ENCODE results near the gene ZNF407.

Gene ZNF407

DNA sequence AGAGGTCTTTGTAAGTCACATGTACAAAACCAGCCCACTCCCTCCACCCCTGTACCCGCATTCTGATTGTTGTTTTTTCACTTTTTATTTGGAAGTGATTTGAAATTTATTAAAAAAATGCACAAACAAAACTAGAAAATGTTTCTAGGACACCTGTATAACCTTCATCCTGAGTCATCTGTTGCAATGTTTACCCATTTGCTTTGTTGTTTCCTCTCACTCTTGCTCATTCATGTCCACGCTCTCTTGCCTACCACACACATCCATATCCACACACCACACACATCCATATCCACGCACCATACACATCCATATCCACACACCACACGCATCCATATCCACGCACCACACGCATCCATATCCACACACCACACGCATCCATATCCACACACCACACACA, 18.8 kb downstream of the ZNF407 start:
- Histone ChIP-seq H4K20me1 (ENCODE audit: insufficient read depth) (no peaks in the 10 kb centered on the region), H3K36me3 (ENCODE audit: insufficient read depth) (no peaks in the 10 kb centered on the region), H3K4me3 (IDR thresholded peaks at IDR 0.05; ENCODE audit: insufficient read depth, low read depth, low read length) (no peak overlapping the region), H2AFZ (ENCODE audit: low read depth) (no peak overlapping the region), H3K79me2 (ENCODE audit: insufficient read depth, low read depth) (peaks cover 33% of the 10 kb centered on the region; the same call in 1 of the 2 replicates), H3K9ac (no peak overlapping the region), H3K27me3 (ENCODE audit: insufficient read depth, low read depth) (no peaks in the 10 kb centered on the region), H3K4me2 (no peak overlapping the region), H3K4me1 (ENCODE audit: low read depth, poor library complexity, severe bottlenecking) (peaks cover 33% of the 10 kb centered on the region), H3K27ac (no peak overlapping the region)
- TF ChIP-seq, protein P1, sequence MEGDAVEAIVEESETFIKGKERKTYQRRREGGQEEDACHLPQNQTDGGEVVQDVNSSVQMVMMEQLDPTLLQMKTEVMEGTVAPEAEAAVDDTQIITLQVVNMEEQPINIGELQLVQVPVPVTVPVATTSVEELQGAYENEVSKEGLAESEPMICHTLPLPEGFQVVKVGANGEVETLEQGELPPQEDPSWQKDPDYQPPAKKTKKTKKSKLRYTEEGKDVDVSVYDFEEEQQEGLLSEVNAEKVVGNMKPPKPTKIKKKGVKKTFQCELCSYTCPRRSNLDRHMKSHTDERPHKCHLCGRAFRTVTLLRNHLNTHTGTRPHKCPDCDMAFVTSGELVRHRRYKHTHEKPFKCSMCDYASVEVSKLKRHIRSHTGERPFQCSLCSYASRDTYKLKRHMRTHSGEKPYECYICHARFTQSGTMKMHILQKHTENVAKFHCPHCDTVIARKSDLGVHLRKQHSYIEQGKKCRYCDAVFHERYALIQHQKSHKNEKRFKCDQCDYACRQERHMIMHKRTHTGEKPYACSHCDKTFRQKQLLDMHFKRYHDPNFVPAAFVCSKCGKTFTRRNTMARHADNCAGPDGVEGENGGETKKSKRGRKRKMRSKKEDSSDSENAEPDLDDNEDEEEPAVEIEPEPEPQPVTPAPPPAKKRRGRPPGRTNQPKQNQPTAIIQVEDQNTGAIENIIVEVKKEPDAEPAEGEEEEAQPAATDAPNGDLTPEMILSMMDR (conservative IDR thresholded peaks at IDR 0.05; ENCODE audit: low read depth, low read length): no peak

DNA sequence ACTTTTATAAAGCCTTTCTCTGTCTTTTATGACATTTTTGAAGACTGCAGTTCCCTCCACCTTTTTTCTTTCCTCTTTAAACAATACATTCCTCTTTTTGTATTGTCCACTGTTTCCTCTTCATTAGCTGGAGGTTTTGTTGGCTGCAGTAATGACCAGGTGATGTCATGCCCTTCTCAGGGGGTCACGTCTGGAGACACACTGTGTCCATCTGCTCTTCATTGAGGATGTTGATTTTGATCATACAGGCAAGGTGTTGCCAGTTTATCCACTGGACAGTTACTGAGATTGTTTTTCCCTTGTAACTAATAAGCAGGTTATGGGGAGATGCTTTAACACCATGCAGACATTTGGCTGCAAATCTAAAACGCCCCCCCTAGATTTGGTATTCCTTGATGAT, 19.8 kb downstream of the ZNF407 start:
- no peaks in the 10 kb centered on the region for H4K20me1 ChIP-seq (ENCODE audit: insufficient read depth)
- no peak overlapping the region for H2AFZ ChIP-seq (ENCODE audit: low read depth)
- no peak overlapping the region for H3K4me2 ChIP-seq
- H3K27ac ChIP-seq: no peak overlapping the region
- H3K36me3 ChIP-seq (ENCODE audit: insufficient read depth): no peaks in the 10 kb centered on the region
- TF ChIP-seq, protein P1 (conservative IDR thresholded peaks at IDR 0.05; ENCODE audit: low read depth, low read length): no peak
- H3K79me2 ChIP-seq (ENCODE audit: insufficient read depth, low read depth): peaks cover 25% of the 10 kb centered on the region; the same call in 1 of the 2 replicates
- peaks cover 23% of the 10 kb centered on the region for H3K4me1 ChIP-seq (ENCODE audit: low read depth, poor library complexity, severe bottlenecking)
- H3K4me3 ChIP-seq (IDR thresholded peaks at IDR 0.05; ENCODE audit: insufficient read depth, low read depth, low read length): no peak overlapping the region
- no peaks in the 10 kb centered on the region for H3K27me3 ChIP-seq (ENCODE audit: insufficient read depth, low read depth)
- H3K9ac ChIP-seq: no peak overlapping the region

DNA sequence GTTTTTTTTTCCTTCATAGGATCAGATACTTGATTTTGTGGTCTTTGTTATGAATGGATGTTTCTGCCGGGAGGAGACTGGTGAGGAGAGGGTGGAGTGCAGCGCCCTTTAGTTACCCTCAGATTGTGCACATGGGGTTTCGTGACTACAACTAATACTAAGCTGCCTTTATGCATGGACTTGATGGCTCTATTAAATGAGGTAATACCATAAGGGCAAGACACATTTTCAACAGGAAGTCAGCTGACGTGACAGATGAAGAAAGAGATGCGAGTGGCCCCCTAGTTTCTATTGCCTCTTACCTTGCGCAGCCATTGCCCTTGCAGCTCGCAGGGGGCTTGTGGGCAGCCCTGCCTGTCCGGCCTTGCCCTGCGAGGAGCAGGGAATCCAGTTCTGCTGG, 24.4 kb downstream of the ZNF407 start:
- no peaks in the 10 kb centered on the region for H4K20me1 ChIP-seq (ENCODE audit: insufficient read depth)
- H2AFZ ChIP-seq (ENCODE audit: low read depth): no peak overlapping the region
- no peaks in the 10 kb centered on the region for H3K4me1 ChIP-seq (ENCODE audit: low read depth, poor library complexity, severe bottlenecking)
- H3K4me3 ChIP-seq (IDR thresholded peaks at IDR 0.05; ENCODE audit: insufficient read depth, low read depth, low read length): no peak overlapping the region
- H3K27ac ChIP-seq: no peak overlapping the region
- H3K36me3 ChIP-seq (ENCODE audit: insufficient read depth): no peaks in the 10 kb centered on the region
- no peak overlapping the region for H3K4me2 ChIP-seq
- H3K9ac ChIP-seq: no peak overlapping the region
- TF ChIP-seq, protein P1 (conservative IDR thresholded peaks at IDR 0.05; ENCODE audit: low read depth, low read length): no peak
- no peaks in the 10 kb centered on the region for H3K27me3 ChIP-seq (ENCODE audit: insufficient read depth, low read depth)
- peaks cover 12% of the 10 kb centered on the region; the same call in 1 of the 2 replicates for H3K79me2 ChIP-seq (ENCODE audit: insufficient read depth, low read depth)

DNA sequence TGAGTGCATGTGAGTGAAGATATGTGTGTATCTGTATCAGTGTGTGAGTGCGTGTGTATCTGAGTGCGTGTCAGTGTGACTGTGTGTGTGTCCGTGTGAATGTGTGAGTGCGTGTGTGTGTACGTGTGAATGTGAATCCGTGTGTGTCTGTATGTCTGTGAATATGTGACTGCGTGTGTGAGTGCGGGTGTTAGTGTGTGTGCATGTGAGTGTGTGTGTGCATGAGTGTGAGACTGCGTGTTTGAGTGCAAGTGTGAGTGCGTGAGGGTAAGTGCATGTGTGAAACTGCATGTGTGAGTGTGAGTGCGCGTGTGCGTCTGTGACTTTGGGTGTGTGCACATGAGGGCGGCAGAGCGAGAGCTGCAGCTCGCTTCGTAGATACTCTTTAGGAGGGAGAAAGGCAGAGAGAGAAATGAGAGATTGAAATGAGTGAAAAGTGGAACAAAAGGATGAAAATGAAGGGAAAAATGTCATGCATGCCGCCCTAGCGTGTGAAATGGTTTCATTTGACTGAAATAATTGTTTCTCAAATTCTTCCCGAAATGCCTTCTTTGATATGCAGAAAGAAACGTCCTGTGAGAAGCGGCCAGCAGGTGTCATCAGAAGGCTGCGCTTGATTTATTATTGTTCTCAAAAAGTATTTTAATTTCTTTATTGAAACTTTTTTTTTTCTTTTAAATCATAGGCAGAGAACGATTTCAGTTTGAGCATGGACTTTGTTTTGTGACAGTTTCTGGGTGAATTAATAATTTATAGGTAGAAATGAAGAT, 25.6 kb downstream of the ZNF407 start:
- Histone ChIP-seq H3K4me2 (no peak overlapping the region), H3K4me3 (IDR thresholded peaks at IDR 0.05; ENCODE audit: insufficient read depth, low read depth, low read length) (no peak overlapping the region), H3K4me1 (ENCODE audit: low read depth, poor library complexity, severe bottlenecking) (no peaks in the 10 kb centered on the region), H4K20me1 (ENCODE audit: insufficient read depth) (no peaks in the 10 kb centered on the region), H3K79me2 (ENCODE audit: insufficient read depth, low read depth) (peaks cover 12% of the 10 kb centered on the region; the same call in 1 of the 2 replicates), H3K36me3 (ENCODE audit: insufficient read depth) (no peaks in the 10 kb centered on the region), H3K27ac (no peak overlapping the region), H2AFZ (ENCODE audit: low read depth) (no peak overlapping the region), H3K9ac (no peak overlapping the region), H3K27me3 (ENCODE audit: insufficient read depth, low read depth) (no peaks in the 10 kb centered on the region)
- TF ChIP-seq, protein P1 (conservative IDR thresholded peaks at IDR 0.05; ENCODE audit: low read depth, low read length): peak; percentile 50

Data from KMS-11 (cell line).